HepG2 (cell line): ENCODE measurements around the gene CAST. TPM values are rescaled to one million over a fixed set of nuclear protein-coding genes. Genes with fewer than 3 reads are reported as not detected.

Experiments
- ATAC-seq: fragments of 200-7000 bp; cut with Tn5 transposase; 3 replicates; pipeline ENCODE4 v1.9.1; 2020; ENCODE audit warnings: mild to moderate bottlenecking, moderate library complexity
- BruUV-seq: library from RNA; stranded (reverse); fragments of 400-500 nt; replicated peaks from 2 replicates; lab custom pipeline; 2021; lab: Mats Ljungman, UMichigan
- CTCF ChIA-PET: fragments of 300-600 bp; formaldehyde crosslinking; extraction: SDS; loops from one replicate; lab custom pipeline; 2021; ENCODE audit warnings: low total read pairs, inconsistent platforms, low intra/inter-chr PET ratio; lab: Yijun Ruan, JAX
- POLR2A ChIA-PET: fragments of 350-600 bp; sonication (Branson Sonifier 250); formaldehyde crosslinking; loops from one replicate; lab custom pipeline; 2020; ENCODE audit warnings: antibody characterized with exemption, inconsistent platforms; lab: Yijun Ruan, JAX
- DNase-seq: peaks from one replicate; pipeline ENCODE4 v3.0.0-alpha.2; 2015; ENCODE audit warnings: low spot score
- FAIRE-seq: peaks from 3 replicates; lab custom pipeline; 2011; peaks lifted over from hg19 to GRCh38; lab: Jason Lieb, UNC
- H2AFZ ChIP-seq: one replicate; pipeline ENCODE4 v1.6.1; 2011; ENCODE audit warnings: low read length, inconsistent platforms
- H3K27ac ChIP-seq: fragments of 300-600 bp; 3 replicates; pipeline ENCODE4 v1.8.0; 2011; ENCODE audit warnings: mixed run types, mild to moderate bottlenecking, mixed read lengths, low read length, inconsistent platforms; ENCODE audit not compliant: insufficient read depth; ENCODE audit errors: extremely low read length
- H3K27me3 ChIP-seq, 2 experiments: fragments of 200-600 bp in 1 of 2; 2 replicates in 1 of 2; 3 replicates in 1 of 2; pipeline versions ENCODE4 v1.6.0 to v1.8.0; 2011; ENCODE audit warnings: low read length in 2 of 2, mild to moderate bottlenecking in 2 of 2, moderate library complexity in 2 of 2, inconsistent platforms in 1 of 2; ENCODE audit not compliant: insufficient read depth in 2 of 2, control insufficient read depth in 1 of 2
- H3K36me3 ChIP-seq, 2 experiments: fragments of 200-600 bp in 1 of 2; replicated peaks in 1 of 2; 2 replicates in 1 of 2; 3 replicates in 1 of 2; pipeline versions ENCODE4 v1.5.1 to v1.8.0; 2011; ENCODE audit warnings: low read length in 2 of 2, inconsistent platforms in 1 of 2; ENCODE audit not compliant: insufficient read depth in 2 of 2, control insufficient read depth in 1 of 2
- H3K4me1 ChIP-seq: 2 replicates; pipeline ENCODE4 v1.5.1; 2012; ENCODE audit warnings: low read length, inconsistent platforms; ENCODE audit not compliant: insufficient read depth
- H3K4me2 ChIP-seq: 2 replicates; pipeline ENCODE4 v1.6.0; 2011; ENCODE audit warnings: low read depth, low read length, inconsistent platforms
- H3K4me3 ChIP-seq, 3 experiments: fragments of 200-600 bp in 1 of 3; sonication (generic), shearing (Covaris generic) in 1 of 3; replicated peaks in 1 of 3; 2 replicates each; pipeline ENCODE4 v1.5.1; 2011 to 2016; ENCODE audit warnings: low read length in 3 of 3, inconsistent platforms in 2 of 3, low read depth in 2 of 3, mild to moderate bottlenecking in 2 of 3, control low read depth in 1 of 3, mixed read lengths in 1 of 3; ENCODE audit not compliant: insufficient read depth in 1 of 3
- H3K79me2 ChIP-seq: one replicate; pipeline ENCODE4 v1.6.1; 2011; ENCODE audit warnings: low read length, inconsistent platforms; ENCODE audit not compliant: insufficient read depth
- H3K9ac ChIP-seq: 2 replicates; pipeline ENCODE4 v1.6.0; 2011; ENCODE audit warnings: mild to moderate bottlenecking, low read depth, low read length, inconsistent platforms; ENCODE audit not compliant: insufficient read depth
- H3K9me3 ChIP-seq: 2 replicates; pipeline ENCODE4 v1.5.1; 2012; ENCODE audit warnings: mild to moderate bottlenecking, low read length
- H4K20me1 ChIP-seq: 2 replicates; pipeline ENCODE4 v1.6.0; 2011; ENCODE audit warnings: inconsistent platforms, mild to moderate bottlenecking, low read length, moderate library complexity; ENCODE audit not compliant: insufficient read depth
- E2F5 ChIP-seq: sonication (generic); formaldehyde crosslinking; conservative IDR thresholded peaks from 2 replicates; pipeline ENCODE4 v1.4.0; 2020; ENCODE audit warnings: missing genetic modification reagents
- ELF3 ChIP-seq: IDR thresholded peaks from 2 replicates; pipeline ENCODE4 v1.6.1; 2016; ENCODE audit warnings: missing genetic modification reagents, missing compliant biosample characterization
- EP300 ChIP-seq, 3 experiments: sonication (generic) in 1 of 3; formaldehyde crosslinking in 1 of 3; IDR thresholded peaks; 2 replicates each; pipeline versions ENCODE4 v1.5.1 to v1.6.1; 2011 to 2020; ENCODE audit warnings: low read depth in 2 of 3, low read length in 2 of 3, borderline replicate concordance in 1 of 3, improper control_type of control experiment in 1 of 3, mild to moderate bottlenecking in 1 of 3, missing genetic modification reagents in 1 of 3, moderate library complexity in 1 of 3
- KLF6 ChIP-seq: IDR thresholded peaks from 2 replicates; pipeline ENCODE4 v1.8.0; 2016; ENCODE audit warnings: missing biosample characterization, missing genetic modification reagents
- MBNL3 ChIP-seq: fragments of 250-450 bp; sonication (Bioruptor Pico); conservative IDR thresholded peaks from 2 replicates; pipeline ENCODE4 v1.8.0; 2022; ENCODE audit warnings: mild to moderate bottlenecking, inconsistent platforms
- NRL ChIP-seq: sonication (generic); formaldehyde crosslinking; IDR thresholded peaks from 2 replicates; pipeline ENCODE4 v1.5.0; 2020; ENCODE audit warnings: missing genetic modification reagents, mild to moderate bottlenecking, moderate library complexity, borderline replicate concordance
- PAWR ChIP-seq: sonication (generic); formaldehyde crosslinking; IDR thresholded peaks from 2 replicates; pipeline ENCODE4 v1.4.0; 2020; ENCODE audit warnings: missing genetic modification reagents, mild to moderate bottlenecking, borderline replicate concordance
- SAP130 ChIP-seq: IDR thresholded peaks from 2 replicates; pipeline ENCODE4 v1.6.1; 2016; ENCODE audit warnings: low read depth
- TBX2 ChIP-seq: sonication (generic); formaldehyde crosslinking; IDR thresholded peaks from 2 replicates; pipeline ENCODE4 v1.5.0; 2020; ENCODE audit warnings: missing genetic modification reagents, mild to moderate bottlenecking, borderline replicate concordance
- TEF ChIP-seq: sonication (generic); formaldehyde crosslinking; IDR thresholded peaks from 2 replicates; pipeline ENCODE4 v1.5.0; 2020; ENCODE audit warnings: missing genetic modification reagents
- ZBTB49 ChIP-seq: sonication (generic); formaldehyde crosslinking; IDR thresholded peaks from 2 replicates; pipeline ENCODE4 v1.4.0; 2020; ENCODE audit warnings: missing genetic modification reagents, borderline replicate concordance
- ZFAT ChIP-seq: sonication (generic); formaldehyde crosslinking; conservative IDR thresholded peaks from 2 replicates; pipeline ENCODE4 v1.8.1; 2023; ENCODE audit warnings: missing genetic modification reagents, inconsistent platforms
- ZFP36L1 ChIP-seq: sonication (generic); formaldehyde crosslinking; IDR thresholded peaks from 2 replicates; pipeline ENCODE4 v1.8.0; 2022; ENCODE audit warnings: mild to moderate bottlenecking, missing genetic modification reagents, moderate library complexity
- ZFYVE20 ChIP-seq: sonication (generic); formaldehyde crosslinking; IDR thresholded peaks from 2 replicates; pipeline ENCODE4 v1.8.0; 2023; ENCODE audit warnings: low read depth, mild to moderate bottlenecking, moderate library complexity, missing genetic modification reagents, borderline replicate concordance
- ZNF160 ChIP-seq: sonication (generic); formaldehyde crosslinking; IDR thresholded peaks from 2 replicates; pipeline ENCODE4 v1.8.0; 2022; ENCODE audit warnings: mild to moderate bottlenecking, inconsistent platforms, missing genetic modification reagents
- ZNF607 ChIP-seq: sonication (generic); formaldehyde crosslinking; IDR thresholded peaks from 2 replicates; pipeline ENCODE4 v1.5.1; 2020; ENCODE audit warnings: missing genetic modification reagents, mild to moderate bottlenecking, borderline replicate concordance
- ZNF674 ChIP-seq: sonication (generic); formaldehyde crosslinking; IDR thresholded peaks from 2 replicates; pipeline ENCODE4 v1.5.0; 2020; ENCODE audit warnings: low read depth, mild to moderate bottlenecking, missing genetic modification reagents
- WGBS: methylation state at CpG from one replicate; pipeline ENCODE4 v1.1.6; 2017; ENCODE audit warnings: low lambda C conversion rate; 5-methylcytosine and 5-hydroxymethylcytosine counted together
- in situ Hi-C: cut with HindIII; loops from 2 replicates; pipeline ENCODE4 v1.10.0; 2017; ENCODE audit warnings: low pct_unique_long_range_greater_than_20kb; ENCODE audit not compliant: extremely low pct_ligation_motif_present
- intact Hi-C: fragments of 100-400 bp; cut with micrococcal nuclease; formaldehyde crosslinking; loops from one replicate; pipeline ENCODE4 v1.10.0; 2022; ENCODE audit not compliant: unreplicated experiment
- polyA plus RNA-seq, 8 experiments: library from polyadenylated mRNA; depleted of rRNA in 3 of 8; stranded (reverse) in 7 of 8; unstranded in 1 of 8; fragments of >200 nt; fragmentation: Illumina TruSeq in 4 of 8; extraction: Trizol in 4 of 8; gene quantifications; 2 replicates each; pipeline versions ENCODE4 v1.2.1 to v1.2.3, GENCODE V29; 2011 to 2016; ENCODE audit warnings: low read depth in 4 of 8, missing spikeins in 1 of 8, mixed read lengths in 1 of 8; ENCODE audit not compliant: insufficient read depth in 1 of 8
- total RNA-seq, 5 experiments: library from RNA; depleted of rRNA; stranded (reverse); fragments of >200 nt; fragmentation: Illumina TruSeq; extraction: Trizol; gene quantifications; 2 replicates each; pipeline ENCODE4 v1.2.3, GENCODE V29; 2016; ENCODE audit warnings: low read depth in 1 of 5

CAST gene
- total and polyA plus RNA-seq, 2 of the 13 experiments (the other 11 are each of a cell fraction or from before 2014, with no cell fraction given) = 42.1 to 67.6 TPM

- 81% methylated on average over 2 of the region's 2 CpGs for WGBS
- DNase-seq = no peak
- intact Hi-C loops (loop anchor here (10.0 kb wide), 1 partner anchor 376 kb away; no protein-coding TSS in a partner anchor), in situ Hi-C loops (no loop called here)
- peaks cover 28% of the 10 kb centered on the region for H3K79me2 ChIP-seq
- peak; percentile 69 for ATAC-seq
- ChIA-PET CTCF (no interaction called here), POLR2A (no interaction called here)
- H3K9me3 ChIP-seq = no peaks in the 10 kb centered on the region
- no peak overlapping the region for H3K9ac ChIP-seq
- H4K20me1 ChIP-seq = peaks cover 3% of the 10 kb centered on the region; the same call in 1 of the 2 replicates
- TF ChIP-seq KLF6 (CRISPR knock-in tag) (no peak), ZNF607 (CRISPR knock-in tag) (no peak), ZNF160 (no peak), ZFYVE20 (CRISPR knock-in tag) (no peak), PAWR (CRISPR knock-in tag) (no peak), ZFP36L1 (CRISPR knock-in tag) (no peak), TBX2 (no peak), SAP130 (no peak), EP300 (IDR thresholded peaks at IDR 0.05; ENCODE audit: low read depth in 2 of 2, low read length in 2 of 2) (no peak), EP300 (CRISPR knock-in tag; IDR thresholded peaks at IDR 0.05; ENCODE audit: borderline replicate concordance) (no peak), ZFAT (CRISPR knock-in tag) (no peak), NRL (CRISPR knock-in tag) (no peak), E2F5 (CRISPR knock-in tag) (no peak), ZNF674 (CRISPR knock-in tag) (no peak), TEF (CRISPR knock-in tag) (no peak), MBNL3 (CRISPR knock-in tag) (no peak), ELF3 (no peak), ZBTB49 (CRISPR knock-in tag) (no peak)
- no peaks in the 10 kb centered on the region for H3K36me3 ChIP-seq
- H3K4me3 ChIP-seq = no peak overlapping the region
- H3K27me3 ChIP-seq = no peaks in the 10 kb centered on the region
- peaks cover 11% of the 10 kb centered on the region for H3K4me1 ChIP-seq
- H2AFZ ChIP-seq = no peak overlapping the region
- FAIRE-seq = no peak
- BruUV-seq = no TSS peak
- no peak overlapping the region for H3K4me2 ChIP-seq
- no peak overlapping the region for H3K27ac ChIP-seq
Measured at GRCh38 chr5:96720408-96720807, 58.2 kb downstream of the CAST start.
